Tibial artery (tissue), 4 donors: ENCODE measurements around the gene CCNDBP1.
A peak's percentile ranks its signal among the peaks of the same experiment; 100 is the strongest.
"Not testable (repeated sequence)": the region's sequence is repeated elsewhere in the genome, so short reads cannot be mapped to it uniquely, and the experiment has no call there.

Source experiments
- DNase-seq, 2 donors: peaks; one replicate each; pipeline ENCODE4 v3.0.0-alpha.2; 2019
- H3K27ac ChIP-seq, 2 donors: fragments of 200-600 bp; sonication (generic) in 1 of 2; 1 replicate in 1 of 2; 2 replicates in 1 of 2; pipeline ENCODE4 v1.5.1; 2018 to 2019; ENCODE audit warnings: mild to moderate bottlenecking in 1 of 2
- H3K27me3 ChIP-seq, 2 donors: fragments of 200-600 bp; sonication (generic) in 1 of 2; one replicate each; pipeline versions ENCODE4 v1.5.1 to v1.6.0; 2016 to 2019
- H3K36me3 ChIP-seq, 3 donors: fragments of 200-600 bp; sonication (generic) in 2 of 3; one replicate each; pipeline ENCODE4 v1.5.1; 2016 to 2019; ENCODE audit warnings: mild to moderate bottlenecking in 2 of 3
- H3K4me1 ChIP-seq, 4 donors: fragments of 200-600 bp; sonication (generic) in 2 of 4; 1 replicate in 3 of 4; 2 replicates in 1 of 4; pipeline ENCODE4 v1.5.1; 2016 to 2019
- H3K4me3 ChIP-seq, 2 donors: fragments of 200-600 bp; sonication (generic) in 1 of 2; 1 replicate in 1 of 2; 2 replicates in 1 of 2; pipeline ENCODE4 v1.5.1; 2018 to 2019; ENCODE audit warnings: mild to moderate bottlenecking in 2 of 2
- H3K9me3 ChIP-seq, 3 donors: fragments of 200-600 bp; sonication (generic) in 1 of 3; one replicate each; pipeline ENCODE4 v1.5.1; 2016 to 2019
- intact Hi-C: fragments of 100-400 bp; cut with DNase I; formaldehyde crosslinking; loops from one replicate; pipeline ENCODE4 v1.15.0; 2023; ENCODE audit warnings: low total_unique reads
- TF ChIP-seq, protein P1 (sequence below), 2 experiments: fragments of 200-600 bp in 1 of 2; fragments of 450-650 bp in 1 of 2; IDR thresholded peaks; one replicate each; pipeline ENCODE4 v1.5.1; 2017 to 2019; ENCODE audit warnings: antibody characterized with exemption in 2 of 2, mild to moderate bottlenecking in 1 of 2, moderate library complexity in 1 of 2

The CCNDBP1 gene

DNA sequence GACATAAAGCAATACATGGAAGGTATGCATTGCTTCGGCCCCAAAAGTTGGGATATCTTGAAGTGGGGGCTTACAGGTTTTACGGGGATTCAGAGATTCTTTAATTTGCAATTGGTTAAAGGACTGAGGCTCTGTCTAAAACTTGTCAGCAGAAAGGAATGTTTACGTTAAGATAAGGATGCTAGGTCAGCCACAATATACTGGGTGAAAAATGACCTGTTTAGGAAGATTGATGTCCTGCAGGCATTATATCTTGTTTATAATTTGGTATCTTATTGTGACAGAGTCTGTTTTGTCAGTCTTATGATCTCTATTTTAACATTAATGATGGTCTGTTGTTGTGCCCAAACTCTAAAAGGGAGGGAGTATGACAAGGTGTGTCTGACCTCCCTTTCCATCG is 15.3 kb upstream of the CCNDBP1 start:
- TF ChIP-seq, protein P1, sequence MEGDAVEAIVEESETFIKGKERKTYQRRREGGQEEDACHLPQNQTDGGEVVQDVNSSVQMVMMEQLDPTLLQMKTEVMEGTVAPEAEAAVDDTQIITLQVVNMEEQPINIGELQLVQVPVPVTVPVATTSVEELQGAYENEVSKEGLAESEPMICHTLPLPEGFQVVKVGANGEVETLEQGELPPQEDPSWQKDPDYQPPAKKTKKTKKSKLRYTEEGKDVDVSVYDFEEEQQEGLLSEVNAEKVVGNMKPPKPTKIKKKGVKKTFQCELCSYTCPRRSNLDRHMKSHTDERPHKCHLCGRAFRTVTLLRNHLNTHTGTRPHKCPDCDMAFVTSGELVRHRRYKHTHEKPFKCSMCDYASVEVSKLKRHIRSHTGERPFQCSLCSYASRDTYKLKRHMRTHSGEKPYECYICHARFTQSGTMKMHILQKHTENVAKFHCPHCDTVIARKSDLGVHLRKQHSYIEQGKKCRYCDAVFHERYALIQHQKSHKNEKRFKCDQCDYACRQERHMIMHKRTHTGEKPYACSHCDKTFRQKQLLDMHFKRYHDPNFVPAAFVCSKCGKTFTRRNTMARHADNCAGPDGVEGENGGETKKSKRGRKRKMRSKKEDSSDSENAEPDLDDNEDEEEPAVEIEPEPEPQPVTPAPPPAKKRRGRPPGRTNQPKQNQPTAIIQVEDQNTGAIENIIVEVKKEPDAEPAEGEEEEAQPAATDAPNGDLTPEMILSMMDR (IDR thresholded peaks at IDR 0.05) = no peak
- Histone ChIP-seq H3K36me3 (peaks cover 39 to 56% (median 49%) of the 10 kb centered on the region in 3 donors), H3K27ac (no peak overlapping the region), H3K27me3 (no peaks in the 10 kb centered on the region), H3K9me3 (no peaks in the 10 kb centered on the region), H3K4me3 (no peak overlapping the region), H3K4me1 (peaks cover 0 to 7% (median 0%) of the 10 kb centered on the region in 4 donors)
- intact Hi-C loops = no loop called here
- no peak for DNase-seq

DNA sequence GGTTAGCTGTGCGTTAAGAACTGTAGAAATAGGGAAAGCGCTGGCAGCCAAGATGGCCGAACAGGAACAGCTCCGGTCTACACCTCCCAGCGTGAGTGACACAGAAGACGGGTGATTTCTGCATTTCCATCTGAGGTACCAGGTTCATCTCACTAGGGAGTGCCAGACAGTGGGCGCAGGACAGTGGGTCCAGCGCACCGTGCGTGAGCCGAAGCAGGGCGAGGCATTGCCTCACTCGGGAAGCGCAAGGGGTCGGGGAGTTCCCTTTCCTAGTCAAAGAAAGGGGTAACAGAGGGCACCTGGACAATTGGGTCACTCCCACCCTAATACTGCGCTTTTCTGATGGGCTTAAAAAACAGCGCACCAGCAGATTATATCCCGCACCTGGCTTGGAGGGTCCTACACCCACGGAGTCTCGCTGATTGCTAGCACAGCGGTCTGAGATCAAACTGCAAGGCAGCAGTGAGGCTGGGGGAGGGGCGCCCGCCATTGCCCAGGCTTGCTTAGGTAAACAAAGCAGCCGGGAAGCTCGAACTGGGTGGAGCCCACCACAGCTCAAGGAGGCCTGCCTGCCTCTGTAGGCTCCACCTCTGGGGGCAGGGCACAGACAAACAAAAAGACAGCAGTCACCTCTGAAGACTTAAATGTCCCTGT is 9.4 kb upstream of the CCNDBP1 start:
- H3K27me3 ChIP-seq, H3K4me3 ChIP-seq, H3K27ac ChIP-seq, H3K4me1 ChIP-seq, H3K9me3 ChIP-seq, DNase-seq, intact Hi-C loops: not testable (repeated sequence)
- H3K36me3 ChIP-seq = peaks cover 47 to 51% (median 50%) of the 10 kb centered on the region in 3 donors

DNA sequence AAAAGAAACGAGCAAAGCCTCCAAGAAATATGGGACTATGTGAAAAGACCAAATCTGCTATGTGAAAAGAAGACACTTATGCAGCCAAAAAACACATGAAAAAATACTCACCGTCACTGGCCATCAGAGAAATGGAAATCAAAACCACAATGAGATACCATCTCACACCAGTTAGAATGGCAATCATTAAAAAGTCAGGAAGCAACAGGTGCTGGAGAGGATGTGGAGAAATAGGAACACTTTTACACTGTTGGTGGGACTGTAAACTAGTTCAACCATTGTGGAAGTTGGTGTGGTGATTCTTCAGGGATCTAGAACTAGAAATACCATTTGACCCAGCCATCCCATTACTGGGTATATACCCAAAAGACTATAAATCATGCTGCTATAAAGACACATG is 8.1 kb upstream of the CCNDBP1 start:
- DNase-seq, intact Hi-C loops, H3K27ac ChIP-seq, H3K4me1 ChIP-seq, H3K9me3 ChIP-seq, H3K27me3 ChIP-seq, H3K4me3 ChIP-seq: not testable (repeated sequence)
- H3K36me3 ChIP-seq = peaks cover 36 to 48% (median 42%) of the 10 kb centered on the region in 3 donors

DNA sequence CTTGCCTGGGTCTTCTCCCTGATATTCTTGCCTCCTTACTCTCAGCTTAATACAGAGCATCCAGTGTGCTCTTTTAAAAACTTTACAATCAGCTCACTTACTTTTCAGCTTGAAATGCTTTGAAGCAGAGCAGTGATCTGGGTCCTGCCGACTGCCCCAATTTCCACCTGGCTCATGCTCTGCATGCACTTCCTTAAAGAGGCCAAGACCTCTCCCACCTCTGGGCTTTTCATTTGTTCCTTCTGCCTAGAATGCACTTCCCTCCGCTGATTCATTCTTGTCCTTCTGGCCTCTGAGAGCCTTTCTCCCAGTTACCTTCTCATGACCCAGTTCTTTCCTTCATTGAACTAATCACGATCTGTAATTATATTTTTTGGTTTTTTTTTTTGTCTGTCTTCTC is 1.9 kb upstream of the CCNDBP1 start:
- no peaks in the 10 kb centered on the region for H3K9me3 ChIP-seq
- intact Hi-C loops = no loop called here
- no peak for DNase-seq
- H3K27ac ChIP-seq = no peak overlapping the region
- H3K27me3 ChIP-seq = no peaks in the 10 kb centered on the region
- peaks cover 0 to 28% (median 17%) of the 10 kb centered on the region in 4 donors for H3K4me1 ChIP-seq
- TF ChIP-seq, protein P1 (IDR thresholded peaks at IDR 0.05) = no peak
- no peak overlapping the region for H3K4me3 ChIP-seq
- H3K36me3 ChIP-seq = peaks cover 0 to 38% (median 6%) of the 10 kb centered on the region in 3 donors

DNA sequence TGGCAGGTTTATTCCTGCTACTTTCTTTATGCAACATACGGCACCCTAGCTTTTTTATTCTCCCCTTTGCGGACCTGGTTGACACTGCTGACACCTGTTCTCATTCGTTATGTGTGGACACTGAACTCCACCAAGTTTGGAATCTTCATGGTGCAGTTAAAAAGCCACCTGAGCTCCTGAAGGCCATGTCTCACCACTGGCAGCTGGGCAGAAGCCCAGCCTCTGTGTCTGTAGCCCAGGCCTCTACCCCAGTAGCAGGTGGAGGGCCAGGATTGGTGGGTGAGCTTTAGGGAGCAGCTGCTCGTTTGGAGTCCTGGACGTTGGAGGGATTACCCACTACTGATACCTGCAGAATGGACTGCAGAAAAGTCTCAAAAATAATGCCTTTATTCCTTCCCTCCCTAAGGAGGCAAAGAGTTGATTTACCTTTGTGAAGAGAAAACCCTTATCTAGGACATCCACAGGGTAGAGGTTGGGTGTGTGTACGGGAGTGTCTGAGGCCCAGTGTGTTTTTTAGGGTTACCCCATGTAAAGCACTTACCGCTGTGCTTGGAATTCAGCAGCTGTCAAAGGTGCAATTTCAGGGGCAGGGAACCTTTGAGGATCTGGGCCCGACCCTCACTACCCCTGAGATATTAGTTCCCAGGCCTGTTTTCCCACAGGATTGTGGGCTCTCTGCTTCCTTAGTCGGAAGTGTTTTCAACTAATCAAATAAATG is 637 bp upstream of the CCNDBP1 start:
- Histone ChIP-seq H3K36me3 (peaks cover 5 to 38% (median 16%) of the 10 kb centered on the region in 3 donors), H3K4me1 (peaks cover 0 to 32% (median 20%) of the 10 kb centered on the region in 4 donors), H3K4me3 (peak overlapping the region; percentile 85 to 97), H3K27ac (peak overlapping the region; percentile 94 to 97), H3K27me3 (no peaks in the 10 kb centered on the region), H3K9me3 (no peaks in the 10 kb centered on the region)
- intact Hi-C loops = no loop called here
- no peak for DNase-seq
- TF ChIP-seq, protein P1 (IDR thresholded peaks at IDR 0.05) = no peak

DNA sequence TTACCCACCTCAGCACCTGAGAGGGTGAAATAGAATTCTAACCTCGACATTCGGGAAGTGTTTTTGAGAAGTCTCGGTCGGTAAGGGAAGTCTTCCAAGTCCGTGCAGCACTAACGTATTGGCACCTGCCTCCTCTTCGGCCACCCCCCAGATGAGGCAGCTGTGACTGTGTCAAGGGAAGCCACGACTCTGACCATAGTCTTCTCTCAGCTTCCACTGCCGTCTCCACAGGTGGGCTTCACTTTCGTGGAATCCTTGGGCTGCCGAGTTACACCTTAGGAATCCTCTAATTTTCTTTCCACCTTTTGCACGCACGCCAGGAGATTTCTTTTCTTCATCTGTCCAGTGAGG is 775 bp downstream of the CCNDBP1 start:
- H3K36me3 ChIP-seq = peaks cover 19 to 38% (median 25%) of the 10 kb centered on the region in 3 donors
- TF ChIP-seq, protein P1 (IDR thresholded peaks at IDR 0.05) = no peak
- H3K9me3 ChIP-seq = no peaks in the 10 kb centered on the region
- peak overlapping the region; percentile 85 to 97 for H3K4me3 ChIP-seq
- no peak for DNase-seq
- H3K4me1 ChIP-seq = peaks cover 0 to 35% (median 21%) of the 10 kb centered on the region in 4 donors
- no peaks in the 10 kb centered on the region for H3K27me3 ChIP-seq
- intact Hi-C loops = no loop called here
- peak overlapping the region; percentile 94 to 97 for H3K27ac ChIP-seq
